C4-2B (cell line): ENCODE data around the gene FAM200A.

Experiments used
- H3K27ac ChIP-seq: fragments of 450-650 bp; 2 replicates; pipeline ENCODE4 v1.5.1; 2017
- ZFX ChIP-seq: fragments of 450-650 bp; IDR thresholded peaks from 2 replicates; pipeline ENCODE4 v1.6.1; 2017
- TF ChIP-seq, protein P1 (sequence below): fragments of 450-650 bp; conservative IDR thresholded peaks from 2 replicates; pipeline ENCODE4 v1.5.1; 2017; ENCODE audit warnings: mild to moderate bottlenecking

Gene FAM200A

DNA sequence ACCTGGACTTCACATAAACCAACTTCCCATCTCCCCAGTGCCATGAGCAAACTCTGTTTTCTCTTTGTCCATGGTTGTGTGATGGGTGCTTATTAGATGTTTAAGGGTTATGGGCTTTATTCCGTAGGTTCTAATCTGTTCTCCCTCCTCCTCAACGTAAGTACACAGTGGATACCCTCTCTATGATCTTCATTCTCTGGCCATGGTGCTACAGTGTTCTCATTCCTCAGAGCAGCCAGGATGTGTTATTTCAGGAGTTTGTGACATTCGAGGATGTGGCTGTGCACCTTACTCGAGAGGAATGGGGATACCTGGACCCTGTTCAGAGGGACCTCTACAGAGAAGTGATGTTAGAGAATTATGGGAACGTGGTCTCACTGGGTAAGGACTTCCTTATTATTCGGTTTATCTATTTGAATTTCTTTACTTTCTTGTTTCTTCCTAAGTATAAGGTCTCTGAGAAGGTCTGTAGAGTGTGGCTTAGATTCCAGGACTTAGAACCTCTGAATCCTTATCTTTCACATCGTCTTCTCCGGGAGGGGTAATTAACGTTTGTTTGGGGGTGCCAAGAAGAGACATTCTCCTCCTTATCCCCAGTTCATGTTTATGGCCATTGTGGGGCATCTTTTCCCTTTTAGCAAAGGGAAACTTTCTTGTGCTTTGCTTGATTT lies 10.3 kb upstream of the FAM200A start:
- H3K27ac ChIP-seq, result no peak overlapping the region
- no peak for TF ChIP-seq ZFX
- TF ChIP-seq, protein P1, sequence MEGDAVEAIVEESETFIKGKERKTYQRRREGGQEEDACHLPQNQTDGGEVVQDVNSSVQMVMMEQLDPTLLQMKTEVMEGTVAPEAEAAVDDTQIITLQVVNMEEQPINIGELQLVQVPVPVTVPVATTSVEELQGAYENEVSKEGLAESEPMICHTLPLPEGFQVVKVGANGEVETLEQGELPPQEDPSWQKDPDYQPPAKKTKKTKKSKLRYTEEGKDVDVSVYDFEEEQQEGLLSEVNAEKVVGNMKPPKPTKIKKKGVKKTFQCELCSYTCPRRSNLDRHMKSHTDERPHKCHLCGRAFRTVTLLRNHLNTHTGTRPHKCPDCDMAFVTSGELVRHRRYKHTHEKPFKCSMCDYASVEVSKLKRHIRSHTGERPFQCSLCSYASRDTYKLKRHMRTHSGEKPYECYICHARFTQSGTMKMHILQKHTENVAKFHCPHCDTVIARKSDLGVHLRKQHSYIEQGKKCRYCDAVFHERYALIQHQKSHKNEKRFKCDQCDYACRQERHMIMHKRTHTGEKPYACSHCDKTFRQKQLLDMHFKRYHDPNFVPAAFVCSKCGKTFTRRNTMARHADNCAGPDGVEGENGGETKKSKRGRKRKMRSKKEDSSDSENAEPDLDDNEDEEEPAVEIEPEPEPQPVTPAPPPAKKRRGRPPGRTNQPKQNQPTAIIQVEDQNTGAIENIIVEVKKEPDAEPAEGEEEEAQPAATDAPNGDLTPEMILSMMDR, result no peak

DNA sequence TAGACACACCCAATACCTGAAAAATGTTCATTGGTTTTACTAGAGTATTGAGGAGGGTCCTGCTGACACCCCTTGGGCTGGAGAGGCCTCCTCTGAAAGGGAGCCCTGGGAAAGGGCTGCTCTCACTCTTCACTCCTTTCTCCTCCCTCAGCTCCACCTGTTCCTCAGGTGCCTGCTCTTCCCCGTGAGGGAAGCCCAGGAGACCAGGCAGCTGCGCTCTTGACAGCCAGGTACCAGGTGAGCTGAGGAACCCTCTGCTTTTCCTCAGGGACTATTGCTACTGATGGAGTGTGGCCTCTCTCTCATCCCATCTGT lies 9.8 kb upstream of the FAM200A start:
- no peak for TF ChIP-seq ZFX
- TF ChIP-seq, protein P1, result no peak
- H3K27ac ChIP-seq, result no peak overlapping the region

DNA sequence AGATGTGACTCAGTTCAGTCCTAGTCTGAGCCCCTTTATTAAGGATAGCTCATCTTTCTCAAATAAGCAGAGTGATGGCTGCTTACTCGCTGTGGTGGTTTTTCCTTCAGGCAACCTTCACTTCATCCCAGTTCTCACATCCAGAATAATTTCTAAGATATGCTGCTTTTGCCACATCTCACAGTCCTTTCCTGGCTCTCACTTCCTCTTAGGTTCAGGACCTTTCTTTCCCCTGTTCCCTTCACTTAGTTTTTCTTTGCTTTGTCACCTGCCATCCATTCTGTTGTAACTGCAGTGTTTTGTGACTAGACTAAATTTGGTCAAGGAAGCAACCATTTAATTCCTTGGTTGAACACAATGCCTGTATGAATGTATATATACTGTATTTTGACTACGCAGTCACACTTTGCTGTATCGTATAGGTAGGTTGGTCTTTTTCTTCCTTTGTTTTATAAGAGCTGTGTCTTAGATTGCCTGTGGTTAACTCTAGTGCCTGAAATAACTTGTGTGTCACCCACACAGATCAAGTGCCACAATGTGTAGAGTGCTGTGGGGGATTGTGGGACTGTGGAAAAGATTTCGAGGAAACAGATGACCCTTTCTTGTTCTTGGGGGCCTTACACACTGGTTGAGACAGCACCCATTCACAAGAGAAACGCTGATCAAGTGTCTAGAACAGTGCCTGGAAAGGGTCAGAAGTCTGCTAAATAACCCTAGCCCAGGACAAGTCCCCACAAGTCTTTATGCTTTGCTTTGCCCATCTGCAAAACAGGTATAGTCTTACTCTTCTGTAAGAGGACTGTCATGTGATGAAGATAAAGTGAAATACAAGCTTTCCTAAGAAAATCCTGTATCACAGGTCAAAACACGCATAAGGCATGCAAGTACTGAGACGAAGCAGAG lies 9.2 kb upstream of the FAM200A start:
- TF ChIP-seq, protein P1, result no peak
- no peak for TF ChIP-seq ZFX
- no peak overlapping the region for H3K27ac ChIP-seq

DNA sequence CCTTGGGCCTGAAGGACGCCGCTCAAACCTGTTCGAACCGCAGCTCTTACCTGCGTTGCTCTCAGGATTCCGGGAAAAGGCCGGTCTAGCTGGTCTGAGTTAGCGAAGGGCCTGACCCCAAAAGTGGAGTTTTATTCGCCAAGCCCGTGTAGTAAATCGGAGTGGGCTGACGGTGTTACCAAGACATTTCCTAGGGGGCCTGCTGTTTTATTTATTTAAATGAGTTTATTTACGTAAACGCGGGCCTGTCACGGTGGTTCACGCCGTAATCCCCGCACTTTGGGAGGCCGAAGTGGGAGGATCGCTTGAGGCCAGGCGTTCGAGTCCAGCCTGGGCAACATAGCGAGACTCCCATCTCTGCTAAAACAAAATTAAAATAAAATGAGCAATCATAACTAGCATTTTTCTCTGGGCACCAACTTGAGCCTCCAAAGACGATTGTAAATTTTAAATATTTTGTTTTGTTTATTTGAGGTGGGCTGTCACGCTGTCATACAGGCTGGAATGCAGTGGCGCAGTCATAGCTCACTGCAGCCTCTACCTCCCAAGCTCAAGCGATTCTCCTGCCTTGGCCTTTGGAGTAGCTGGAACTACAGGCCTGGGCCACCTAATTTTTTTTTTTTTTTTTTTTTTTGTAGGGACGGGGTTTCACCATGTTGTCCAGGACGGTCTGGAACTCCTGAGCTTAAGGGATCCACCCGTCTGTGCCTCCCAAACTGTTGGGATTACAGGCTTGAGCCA lies 7.4 kb upstream of the FAM200A start:
- no peak overlapping the region for H3K27ac ChIP-seq

DNA sequence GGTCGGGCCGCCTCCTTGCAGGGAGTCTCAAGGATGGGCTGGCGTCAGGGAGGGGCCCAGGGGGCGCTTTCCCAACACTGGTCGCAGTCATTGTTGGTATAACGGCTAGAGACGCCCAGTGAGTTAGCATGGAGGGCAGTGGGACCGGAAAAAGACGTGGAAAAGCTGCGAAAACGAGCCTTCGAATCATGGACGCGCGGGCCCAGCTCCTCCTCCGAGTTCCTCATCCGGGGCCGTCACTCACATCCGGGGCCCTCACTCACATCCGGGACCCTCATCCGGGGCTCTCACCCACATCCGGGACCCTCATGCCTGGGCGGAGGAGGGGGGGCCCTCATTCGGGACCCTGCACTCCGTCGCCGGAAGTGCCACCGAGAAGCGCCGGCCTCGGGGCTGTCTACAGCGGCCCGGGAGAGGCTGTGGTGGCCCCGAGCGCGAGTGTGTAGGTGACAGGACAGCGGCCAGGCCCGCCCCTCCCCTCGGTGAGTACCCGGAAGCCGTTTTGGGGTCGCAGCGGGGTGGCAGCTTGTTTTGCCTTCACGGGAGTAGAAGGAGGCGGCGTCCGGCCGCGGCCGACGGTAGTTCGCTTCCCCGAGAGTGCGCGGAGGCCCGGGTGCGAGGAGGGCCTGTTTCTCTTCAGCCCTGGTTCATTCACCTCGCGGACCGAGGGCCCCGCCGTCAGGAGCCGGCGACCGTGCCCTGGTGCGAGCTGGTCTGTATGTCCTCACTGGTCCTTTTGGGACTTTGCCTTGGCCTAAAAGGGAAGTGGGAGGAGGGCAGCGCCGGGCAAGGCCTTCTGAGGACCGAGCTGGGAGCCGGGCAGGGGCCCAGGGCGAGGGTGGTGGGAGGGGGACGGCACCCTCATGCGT lies 6.6 kb upstream of the FAM200A start, which contains the start of gene ZNF655:
TSS of gene ZNF655 (plus strand) at position 337 of the 869 bp plus-strand sequence. CDS start 1,918 bp downstream, outside the sequence.
- TF ChIP-seq ZFX, result no peak
- TF ChIP-seq, protein P1, result no peak
- H3K27ac ChIP-seq, result no peak within 1 kb of the TSS

More for the DNA sequence above, 7.4 kb upstream of the FAM200A start:
- TF ChIP-seq ZFX, result no peak
- TF ChIP-seq, protein P1, result no peak

DNA sequence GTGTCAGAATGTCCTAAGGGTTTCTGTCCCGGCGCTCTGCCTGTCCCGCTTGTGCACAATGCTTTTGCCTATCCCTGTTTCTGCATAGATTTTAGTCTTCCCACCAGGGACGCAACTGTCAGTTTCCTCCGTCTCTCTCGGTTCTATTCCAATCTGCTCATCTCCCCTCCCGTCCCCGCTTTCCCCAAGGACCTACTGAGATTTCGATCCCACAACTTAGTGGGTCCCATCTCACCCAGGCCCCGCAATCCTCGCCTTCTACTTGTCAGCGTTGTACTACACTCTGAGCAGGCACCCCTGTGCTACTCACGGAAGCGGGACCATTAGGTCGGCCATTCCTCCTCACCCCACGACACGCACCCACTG lies 6.0 kb upstream of the FAM200A start:
- TF ChIP-seq ZFX, result no peak
- TF ChIP-seq, protein P1, result no peak
- H3K27ac ChIP-seq, result no peak overlapping the region
